CD4-positive, alpha-beta T cell treated with Interleukin-17A for 1 hour (primary cell): ENCODE results near the gene LOXHD1.
A peak's percentile ranks its signal among the peaks of the same experiment; 100 is the strongest.

ENCODE experiments used
- DNase-seq: peaks from one replicate; pipeline ENCODE4 v3.0.0-alpha.2; 2020

Gene LOXHD1

DNA sequence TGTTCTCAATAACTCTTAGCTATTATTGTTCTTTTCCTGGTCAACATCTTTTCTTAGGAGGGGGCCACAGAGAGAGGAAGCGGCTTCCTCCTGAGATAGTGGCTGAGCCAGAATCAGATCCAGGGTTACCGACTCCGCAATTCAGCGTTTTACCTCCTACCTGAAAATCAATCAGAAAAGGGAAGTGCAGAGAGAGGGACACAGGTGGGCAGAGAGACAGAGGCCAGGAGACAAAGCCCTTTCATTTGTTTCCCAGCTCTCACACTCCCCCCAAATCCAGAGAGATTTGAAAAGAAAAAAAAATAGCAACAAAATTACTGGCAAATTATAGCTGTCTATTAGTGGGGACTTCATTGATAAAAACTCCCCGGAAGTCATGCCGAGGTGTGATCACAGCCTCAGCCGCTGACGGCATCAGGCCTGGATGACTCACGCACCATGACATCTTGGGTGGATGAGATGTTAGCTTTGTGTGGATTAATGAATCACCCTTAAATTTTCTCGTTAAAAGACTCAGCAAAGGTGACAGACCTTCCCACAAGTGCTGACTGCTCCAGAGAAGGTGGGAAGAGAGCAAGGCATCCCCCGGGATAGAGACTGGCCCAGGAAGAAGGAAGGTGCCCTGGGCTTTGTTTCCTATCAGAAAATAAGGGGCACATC is 120.7 kb downstream of the LOXHD1 start:
- peak; percentile 20 for DNase-seq

GRCh38 chr18:46531482-46531881 is 125.5 kb downstream of the LOXHD1 start:
- no peak for DNase-seq

- DNase-seq = no peak
Measured at GRCh38 chr18:46528037-46528436, 129.0 kb downstream of the LOXHD1 start.

DNA sequence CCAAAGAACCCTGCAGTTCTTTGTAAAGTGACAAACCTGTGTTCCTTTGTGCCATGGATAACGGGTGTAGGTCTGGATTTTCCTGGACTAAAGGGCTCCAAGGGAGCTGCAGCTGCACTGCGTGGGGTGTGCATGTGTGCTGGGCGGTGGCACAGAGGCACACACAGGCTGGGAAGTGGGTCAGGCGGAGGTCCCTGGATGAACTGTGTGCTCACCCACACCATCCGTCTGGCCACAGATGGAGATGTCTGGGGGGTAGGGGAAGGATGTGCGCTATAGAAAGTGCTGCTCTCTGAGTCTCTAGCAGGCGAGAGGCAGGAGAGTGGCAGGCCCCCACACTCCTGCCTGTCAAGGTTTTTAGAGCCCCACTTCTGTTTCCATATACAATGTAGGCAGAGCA is 137.2 kb downstream of the LOXHD1 start:
- no peak for DNase-seq

DNA sequence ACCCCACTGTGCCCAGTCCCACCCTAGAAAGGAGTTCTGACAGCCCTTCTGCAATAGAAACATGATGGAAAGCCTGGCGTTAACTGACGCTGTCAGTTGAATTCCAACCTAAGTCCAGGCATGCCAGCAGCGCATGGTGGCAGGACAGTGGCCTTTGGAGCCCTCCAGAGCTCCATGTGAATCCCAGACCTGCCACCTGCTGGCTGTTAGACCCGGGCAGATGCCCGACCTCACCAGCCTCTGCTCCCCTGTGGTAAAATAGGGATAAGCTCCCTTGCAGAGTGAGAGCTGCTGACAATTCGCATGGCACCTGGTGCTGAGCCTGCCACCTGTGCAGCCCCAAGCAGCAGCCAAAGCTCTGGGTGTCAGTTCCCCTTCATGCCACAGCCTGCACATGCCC is 138.6 kb downstream of the LOXHD1 start:
- DNase-seq = no peak

DNA sequence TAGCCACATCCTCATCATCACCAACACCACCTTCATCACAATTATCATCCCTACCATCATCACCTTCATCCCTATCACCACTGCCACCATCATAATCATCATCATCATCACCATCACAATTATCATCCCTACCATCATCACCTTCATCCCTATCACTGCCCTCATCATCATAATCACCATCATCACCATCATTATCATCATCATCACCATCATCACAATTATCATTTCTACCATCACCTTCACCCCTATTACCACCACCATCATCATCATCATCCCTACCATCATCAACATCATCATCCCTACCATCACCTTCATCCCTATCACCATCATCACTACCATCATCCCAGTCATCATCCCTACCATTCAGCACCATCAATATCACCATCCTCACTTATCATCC is 140.5 kb downstream of the LOXHD1 start:
- DNase-seq = no peak

GRCh38 chr18:46510386-46510785 is 146.6 kb downstream of the LOXHD1 start:
- DNase-seq = no peak

- DNase-seq = no peak
Measured at GRCh38 chr18:46509530-46509929, 147.5 kb downstream of the LOXHD1 start.

DNA sequence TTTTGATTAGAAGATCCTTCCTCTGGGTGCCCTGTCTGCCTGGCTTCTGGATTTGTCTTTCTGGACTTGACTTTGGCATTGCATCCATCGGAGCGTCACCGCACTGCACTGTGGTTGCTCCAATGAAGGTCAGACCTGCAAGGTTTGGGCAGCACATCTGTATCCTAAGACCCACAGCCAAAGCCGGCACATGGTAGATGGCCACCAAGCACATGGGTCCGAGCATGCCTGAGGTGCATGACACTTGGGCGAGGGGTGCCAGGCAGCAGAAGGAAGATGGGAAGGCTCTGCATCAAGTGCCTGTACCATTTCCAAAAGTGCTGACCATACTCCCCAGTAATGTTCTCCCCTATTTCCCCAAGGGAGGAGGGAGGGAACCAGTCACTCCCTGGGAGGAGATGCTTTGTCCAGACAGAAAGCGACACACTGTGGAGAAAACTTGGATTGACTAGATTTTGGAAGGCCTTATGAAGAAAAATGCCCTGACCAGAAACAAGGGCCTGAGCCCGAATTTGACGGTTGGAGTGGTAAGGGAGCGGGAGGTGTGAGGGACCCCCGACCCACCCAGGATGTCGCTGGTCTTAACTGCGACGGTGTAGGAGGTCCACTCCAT is 149.9 kb downstream of the LOXHD1 start:
- DNase-seq = no peak

DNA sequence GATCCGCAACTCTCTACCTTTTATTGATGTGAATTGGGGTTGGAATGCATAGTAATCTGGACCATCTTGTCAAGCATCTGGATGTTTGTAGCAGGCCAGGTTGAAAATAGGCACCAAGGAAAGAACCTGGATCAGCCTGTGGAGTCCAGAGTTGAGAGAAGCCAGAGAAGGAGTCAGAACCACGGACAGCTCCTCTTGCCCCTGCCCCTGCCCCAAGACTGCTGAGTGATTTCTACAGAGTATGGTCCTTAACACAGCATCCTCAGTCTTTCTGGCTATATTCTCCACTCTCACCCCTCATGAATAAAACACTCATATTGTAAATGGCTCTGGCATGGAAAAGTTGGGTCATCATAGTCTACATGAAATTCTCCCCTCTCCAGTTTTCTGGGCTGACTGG is 154.6 kb downstream of the LOXHD1 start:
- no peak for DNase-seq

DNA sequence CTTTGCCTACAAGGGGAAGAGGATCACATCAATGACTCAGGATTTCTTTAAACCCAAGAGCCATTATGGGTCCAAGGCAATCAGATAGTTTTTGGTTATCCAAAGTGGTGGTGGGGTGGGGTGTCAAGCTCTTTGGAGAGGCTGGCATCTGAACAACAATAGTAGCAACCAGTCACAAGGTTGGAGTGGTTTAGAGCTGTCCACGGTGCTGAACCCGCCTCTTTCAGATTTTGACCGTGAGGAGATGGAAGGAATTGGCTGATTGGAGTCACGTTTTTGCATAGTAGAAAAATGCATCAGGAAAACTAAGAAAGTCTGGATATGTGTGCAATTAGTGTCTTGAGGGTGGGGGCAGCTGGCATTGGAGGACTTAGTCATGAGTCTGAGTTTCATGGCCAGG is 159.9 kb downstream of the LOXHD1 start:
- no peak for DNase-seq

DNA sequence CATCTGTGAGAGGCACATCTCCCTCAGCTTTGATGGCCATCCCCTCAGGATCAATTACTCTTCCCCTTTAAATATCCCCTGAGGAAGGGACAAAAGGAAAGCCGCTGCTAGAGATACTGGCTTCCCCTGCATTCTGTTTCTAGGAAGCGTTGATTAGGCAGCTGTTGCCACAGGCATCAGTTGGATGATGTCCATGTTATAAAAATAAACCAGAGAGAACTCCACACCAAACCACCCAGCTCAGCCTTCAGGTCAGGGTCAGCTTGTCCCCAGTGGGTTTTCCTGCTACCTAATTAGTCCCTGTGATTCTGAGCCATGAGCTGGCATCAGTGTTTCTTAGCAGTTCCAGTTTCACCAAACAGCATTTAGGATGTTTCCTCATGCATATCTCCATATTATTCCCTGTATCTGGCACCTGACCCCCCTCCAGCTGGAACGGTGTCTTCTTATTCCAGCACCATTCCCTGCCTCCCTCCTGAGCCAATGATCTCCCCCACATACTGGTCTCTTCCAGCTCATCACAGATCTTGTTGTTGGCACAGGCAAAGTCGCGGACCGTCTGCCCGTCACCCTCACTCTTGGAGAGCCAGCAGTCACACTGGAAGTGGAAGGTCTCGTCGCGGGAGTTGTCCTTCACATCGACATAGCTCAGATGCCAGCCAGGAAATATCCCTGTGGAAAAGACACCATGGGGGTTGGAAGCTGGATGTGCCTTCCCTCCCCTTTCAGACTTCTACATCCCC is 168.4 kb downstream of the LOXHD1 start:
- DNase-seq = no peak

- DNase-seq = no peak
Measured at GRCh38 chr18:46485675-46486194, 171.3 kb downstream of the LOXHD1 start.

DNA sequence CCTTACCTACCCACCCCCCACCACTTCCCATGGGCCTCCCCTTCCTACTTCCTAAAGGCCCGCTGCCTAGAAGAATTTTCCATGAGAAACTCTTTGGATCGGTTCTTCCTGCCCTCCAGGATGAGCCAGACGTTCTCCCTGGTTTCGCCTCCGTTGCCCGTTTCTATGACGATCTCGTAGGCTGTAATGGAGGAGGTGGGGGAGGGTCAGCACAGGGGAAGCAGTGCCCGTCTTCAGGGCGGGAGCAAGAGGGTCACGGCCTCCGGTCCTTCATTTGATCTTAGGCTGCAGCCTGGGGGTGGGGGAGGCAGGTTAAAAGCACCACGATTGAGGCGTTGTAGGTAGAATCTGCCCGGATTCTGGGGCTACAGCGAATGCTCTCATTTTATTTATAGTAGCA is 172.0 kb downstream of the LOXHD1 start:
- DNase-seq = no peak

DNA sequence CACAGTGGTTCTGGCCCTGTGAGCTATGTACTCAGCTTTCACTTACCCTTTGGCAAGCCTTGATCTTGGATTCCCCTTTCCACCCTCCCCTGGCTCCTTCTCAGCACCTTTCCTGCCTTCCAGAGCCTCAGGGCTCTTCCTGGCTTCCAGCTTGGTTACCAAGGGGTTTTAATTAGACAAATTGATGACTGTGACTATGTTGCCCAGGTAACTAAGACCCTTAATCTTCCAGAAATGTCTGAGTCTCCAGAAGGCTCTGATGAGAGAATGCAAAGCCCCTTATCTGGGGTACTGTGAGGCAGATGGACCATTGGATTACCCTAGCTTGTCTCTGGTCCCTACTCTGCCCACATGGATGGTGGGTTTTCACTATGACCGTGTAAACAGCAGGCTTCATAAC is 174.2 kb downstream of the LOXHD1 start:
- DNase-seq = no peak

DNA sequence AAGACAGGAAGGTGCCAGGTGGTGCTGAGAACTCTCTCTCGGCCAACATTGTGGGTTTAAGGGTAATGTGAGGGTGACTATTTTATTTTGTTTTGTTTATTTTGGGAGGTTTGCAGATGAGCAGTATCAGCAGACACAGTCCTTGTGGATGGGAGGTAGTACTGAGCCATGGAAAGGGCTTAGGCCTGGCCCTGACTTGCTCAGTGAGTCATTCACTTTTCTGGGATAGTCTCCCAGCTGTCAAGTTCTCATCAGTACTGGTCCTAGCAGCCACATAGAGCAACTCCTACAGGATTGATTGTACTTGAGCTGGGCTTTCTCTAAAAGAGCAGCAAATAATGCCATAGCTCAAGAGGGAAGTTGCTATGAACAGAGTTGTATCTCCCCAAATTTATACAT is 175.2 kb downstream of the LOXHD1 start:
- DNase-seq = no peak

DNA sequence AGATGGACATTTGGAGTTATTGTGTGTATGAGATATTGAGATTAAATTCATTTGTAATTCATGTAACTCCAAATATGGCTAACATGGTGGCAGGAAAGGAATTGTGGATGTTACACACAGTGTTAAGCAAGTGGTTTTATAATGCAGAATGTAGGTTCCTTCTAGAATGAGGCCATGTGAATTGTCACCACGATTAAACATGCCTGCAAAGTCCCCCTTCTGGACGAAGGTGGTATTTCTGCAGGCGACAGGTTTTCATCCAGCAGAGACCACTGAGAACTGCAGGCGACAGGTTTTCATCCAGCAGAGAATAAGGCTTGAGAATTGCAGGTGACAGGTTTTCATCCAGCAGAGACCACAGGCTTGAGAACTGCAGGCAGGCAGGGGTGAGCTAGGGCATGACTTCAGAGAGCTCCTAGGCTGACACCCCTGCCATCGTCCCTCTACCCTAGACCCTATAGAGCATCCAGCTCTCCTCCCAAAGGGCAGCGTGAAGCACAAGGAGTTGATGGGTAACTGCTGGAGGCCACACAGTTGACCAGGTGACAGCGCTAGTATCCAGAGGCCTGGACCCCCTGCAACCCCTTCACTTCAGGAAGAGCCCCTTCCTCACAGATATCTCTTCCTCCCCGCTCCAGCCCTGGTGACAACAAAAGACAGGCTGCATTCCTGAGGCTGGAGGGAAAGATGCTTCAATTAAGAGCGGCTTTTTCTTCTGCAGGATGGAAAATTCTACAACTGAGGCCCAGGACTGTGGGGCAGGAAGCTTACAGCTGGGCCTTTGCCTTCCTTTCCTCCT is 175.8 kb downstream of the LOXHD1 start:
- peak; percentile 61 for DNase-seq

DNA sequence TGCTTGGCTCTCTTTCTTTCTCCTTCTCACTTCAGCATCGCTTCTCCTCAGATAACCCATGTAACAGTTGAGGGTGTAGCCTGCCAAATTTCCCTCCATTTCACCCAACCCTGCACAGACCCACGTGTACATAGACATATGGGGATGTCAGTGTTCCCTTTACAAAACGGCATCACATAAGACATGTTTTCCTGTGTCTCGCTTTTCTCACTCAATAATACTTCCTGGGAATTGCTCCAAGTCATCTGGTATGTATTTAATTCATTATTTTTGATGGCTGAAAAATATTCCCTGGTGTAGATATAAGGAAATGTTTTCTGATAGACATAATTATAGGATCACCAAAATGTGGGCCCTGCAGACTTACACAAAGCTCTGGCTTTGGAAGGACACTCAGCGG is 176.8 kb downstream of the LOXHD1 start:
- DNase-seq = no peak

GRCh38 chr18:46478796-46479195 is 178.2 kb downstream of the LOXHD1 start:
- DNase-seq = no peak

GRCh38 chr18:46477425-46478011 is 179.5 kb downstream of the LOXHD1 start:
- DNase-seq = no peak

GRCh38 chr18:46475390-46475752 is 181.6 kb downstream of the LOXHD1 start:
- no peak for DNase-seq

DNA sequence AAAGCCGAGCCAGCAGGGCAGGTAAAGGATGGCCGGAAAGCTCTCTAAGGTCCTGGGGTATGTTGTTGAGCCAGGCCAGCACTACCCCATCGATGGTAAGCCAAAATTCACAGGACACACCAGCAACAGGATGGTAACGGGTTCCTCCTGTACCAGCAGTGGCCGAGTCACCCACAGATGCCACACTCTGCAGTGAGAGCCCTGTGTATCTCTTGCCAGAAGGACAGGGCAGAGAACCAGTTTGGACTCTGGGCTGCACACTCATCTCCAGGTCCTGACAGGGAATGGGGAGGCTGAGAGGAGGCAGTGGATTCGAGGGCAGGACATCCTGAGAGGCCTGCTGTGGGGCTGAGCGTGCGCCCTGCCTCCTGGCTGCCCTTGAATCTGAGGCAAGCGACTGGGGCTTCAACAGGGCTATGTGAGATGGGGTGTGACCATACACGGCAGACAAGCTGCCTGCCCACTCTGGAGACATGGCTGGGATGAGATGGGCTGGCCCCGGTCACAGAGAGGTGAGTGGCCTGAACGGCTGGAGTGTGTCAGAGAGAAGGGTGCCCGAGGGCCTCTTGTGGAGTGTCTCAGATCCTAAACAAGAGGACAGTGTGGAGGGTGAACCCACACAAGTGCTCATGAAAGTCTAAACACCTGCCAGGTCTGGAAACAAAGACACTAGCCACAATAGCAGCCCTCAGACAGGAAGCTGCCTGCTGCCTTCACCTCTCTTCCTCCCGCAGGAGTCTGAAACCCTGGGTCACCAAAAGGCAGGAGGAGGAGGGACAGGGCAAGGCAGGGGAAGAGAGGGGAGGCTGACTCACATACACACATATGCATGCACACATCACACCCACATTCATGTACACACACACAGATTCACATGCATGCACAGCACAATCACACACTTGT is 182.3 kb downstream of the LOXHD1 start:
- DNase-seq = no peak
